ENCODE measurements around the gene PKD2L2. TPM values are rescaled to one million over a fixed set of nuclear protein-coding genes. Genes with fewer than 3 reads are reported as not detected.

Gene PKD2L2
- total and polyA plus RNA-seq, 9 of the 15 experiments (the other 6 are each of a cell fraction or from before 2014, with no cell fraction given) = 0.08 to 0.25 (median 0.11) TPM; not detected in 5

DNA sequence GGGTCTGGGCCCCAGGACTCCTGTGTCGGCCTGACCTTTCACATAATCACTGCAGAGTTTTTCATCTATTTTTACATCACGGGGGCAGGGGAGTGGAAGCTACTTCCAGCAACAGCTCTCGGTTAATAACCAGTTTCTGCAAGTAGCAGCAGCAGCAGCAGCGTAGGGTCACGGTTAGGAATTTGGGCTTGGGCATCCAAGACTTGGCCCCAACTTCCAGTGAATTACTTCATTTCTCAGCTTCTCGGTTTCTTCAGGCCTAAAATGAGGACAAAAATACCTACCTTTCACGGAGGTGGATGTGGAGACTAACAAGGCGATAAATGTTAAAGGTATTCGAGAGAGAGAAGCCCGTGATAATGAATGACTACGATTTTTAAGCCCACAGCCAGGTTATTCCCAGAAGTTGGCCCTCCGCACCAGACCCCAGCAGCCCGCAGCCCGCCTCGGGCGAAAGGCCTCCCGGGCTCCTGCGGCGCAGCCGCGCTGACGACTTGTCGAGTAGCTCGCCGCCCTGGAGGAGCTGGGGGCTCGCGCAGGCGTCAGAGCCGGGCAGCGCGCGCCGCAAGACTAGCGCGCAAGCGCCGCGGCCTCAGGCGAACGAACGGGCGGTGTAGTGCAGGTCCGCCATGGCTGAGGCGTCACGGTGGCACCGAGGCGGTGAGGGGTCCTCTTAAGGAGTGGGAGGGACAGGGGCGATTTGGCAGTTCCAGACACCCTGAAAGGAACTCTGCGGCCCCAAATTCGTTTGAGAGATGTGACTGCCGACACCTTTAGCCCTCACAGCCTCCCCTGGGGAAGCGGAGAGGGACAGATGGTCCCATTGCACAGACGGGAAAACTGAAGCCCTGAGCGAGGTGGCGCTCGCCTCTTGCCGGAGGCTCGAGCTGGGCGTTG, at the start of gene PKD2L2 (continued):
- TF ChIP-seq CEBPB (tag; IDR thresholded peaks at IDR 0.05) (no peak), ZBTB7A (IDR thresholded peaks at IDR 0.05; ENCODE audit: borderline replicate concordance, control insufficient read depth, low read depth, low read length) (peak; percentile 46; the same call in 1 of the 2 replicates), ZNF586 (CRISPR knock-in tag; conservative IDR thresholded peaks at IDR 0.05) (no peak), SAFB (IDR thresholded peaks at IDR 0.05; ENCODE audit: borderline replicate concordance, low read depth, low read length) (no peak), MCM2 (IDR thresholded peaks at IDR 0.05; ENCODE audit: low read depth) (no peak), ZBTB17 (CRISPR knock-in tag; IDR thresholded peaks at IDR 0.05) (no peak), MTA2 (IDR thresholded peaks at IDR 0.05; ENCODE audit: low read depth) (no peak), ZNF780A (CRISPR knock-in tag; IDR thresholded peaks at IDR 0.05) (no peak)
- TF ChIP-seq, protein P1, sequence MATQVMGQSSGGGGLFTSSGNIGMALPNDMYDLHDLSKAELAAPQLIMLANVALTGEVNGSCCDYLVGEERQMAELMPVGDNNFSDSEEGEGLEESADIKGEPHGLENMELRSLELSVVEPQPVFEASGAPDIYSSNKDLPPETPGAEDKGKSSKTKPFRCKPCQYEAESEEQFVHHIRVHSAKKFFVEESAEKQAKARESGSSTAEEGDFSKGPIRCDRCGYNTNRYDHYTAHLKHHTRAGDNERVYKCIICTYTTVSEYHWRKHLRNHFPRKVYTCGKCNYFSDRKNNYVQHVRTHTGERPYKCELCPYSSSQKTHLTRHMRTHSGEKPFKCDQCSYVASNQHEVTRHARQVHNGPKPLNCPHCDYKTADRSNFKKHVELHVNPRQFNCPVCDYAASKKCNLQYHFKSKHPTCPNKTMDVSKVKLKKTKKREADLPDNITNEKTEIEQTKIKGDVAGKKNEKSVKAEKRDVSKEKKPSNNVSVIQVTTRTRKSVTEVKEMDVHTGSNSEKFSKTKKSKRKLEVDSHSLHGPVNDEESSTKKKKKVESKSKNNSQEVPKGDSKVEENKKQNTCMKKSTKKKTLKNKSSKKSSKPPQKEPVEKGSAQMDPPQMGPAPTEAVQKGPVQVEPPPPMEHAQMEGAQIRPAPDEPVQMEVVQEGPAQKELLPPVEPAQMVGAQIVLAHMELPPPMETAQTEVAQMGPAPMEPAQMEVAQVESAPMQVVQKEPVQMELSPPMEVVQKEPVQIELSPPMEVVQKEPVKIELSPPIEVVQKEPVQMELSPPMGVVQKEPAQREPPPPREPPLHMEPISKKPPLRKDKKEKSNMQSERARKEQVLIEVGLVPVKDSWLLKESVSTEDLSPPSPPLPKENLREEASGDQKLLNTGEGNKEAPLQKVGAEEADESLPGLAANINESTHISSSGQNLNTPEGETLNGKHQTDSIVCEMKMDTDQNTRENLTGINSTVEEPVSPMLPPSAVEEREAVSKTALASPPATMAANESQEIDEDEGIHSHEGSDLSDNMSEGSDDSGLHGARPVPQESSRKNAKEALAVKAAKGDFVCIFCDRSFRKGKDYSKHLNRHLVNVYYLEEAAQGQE (IDR thresholded peaks at IDR 0.05; ENCODE audit: borderline replicate concordance) = no peak
- TF ChIP-seq, protein P1 (CRISPR knock-in tag; IDR thresholded peaks at IDR 0.05; ENCODE audit: low read depth) = no peak; the same call in 1 of the 2 replicates
- TF ChIP-seq, protein P2, sequence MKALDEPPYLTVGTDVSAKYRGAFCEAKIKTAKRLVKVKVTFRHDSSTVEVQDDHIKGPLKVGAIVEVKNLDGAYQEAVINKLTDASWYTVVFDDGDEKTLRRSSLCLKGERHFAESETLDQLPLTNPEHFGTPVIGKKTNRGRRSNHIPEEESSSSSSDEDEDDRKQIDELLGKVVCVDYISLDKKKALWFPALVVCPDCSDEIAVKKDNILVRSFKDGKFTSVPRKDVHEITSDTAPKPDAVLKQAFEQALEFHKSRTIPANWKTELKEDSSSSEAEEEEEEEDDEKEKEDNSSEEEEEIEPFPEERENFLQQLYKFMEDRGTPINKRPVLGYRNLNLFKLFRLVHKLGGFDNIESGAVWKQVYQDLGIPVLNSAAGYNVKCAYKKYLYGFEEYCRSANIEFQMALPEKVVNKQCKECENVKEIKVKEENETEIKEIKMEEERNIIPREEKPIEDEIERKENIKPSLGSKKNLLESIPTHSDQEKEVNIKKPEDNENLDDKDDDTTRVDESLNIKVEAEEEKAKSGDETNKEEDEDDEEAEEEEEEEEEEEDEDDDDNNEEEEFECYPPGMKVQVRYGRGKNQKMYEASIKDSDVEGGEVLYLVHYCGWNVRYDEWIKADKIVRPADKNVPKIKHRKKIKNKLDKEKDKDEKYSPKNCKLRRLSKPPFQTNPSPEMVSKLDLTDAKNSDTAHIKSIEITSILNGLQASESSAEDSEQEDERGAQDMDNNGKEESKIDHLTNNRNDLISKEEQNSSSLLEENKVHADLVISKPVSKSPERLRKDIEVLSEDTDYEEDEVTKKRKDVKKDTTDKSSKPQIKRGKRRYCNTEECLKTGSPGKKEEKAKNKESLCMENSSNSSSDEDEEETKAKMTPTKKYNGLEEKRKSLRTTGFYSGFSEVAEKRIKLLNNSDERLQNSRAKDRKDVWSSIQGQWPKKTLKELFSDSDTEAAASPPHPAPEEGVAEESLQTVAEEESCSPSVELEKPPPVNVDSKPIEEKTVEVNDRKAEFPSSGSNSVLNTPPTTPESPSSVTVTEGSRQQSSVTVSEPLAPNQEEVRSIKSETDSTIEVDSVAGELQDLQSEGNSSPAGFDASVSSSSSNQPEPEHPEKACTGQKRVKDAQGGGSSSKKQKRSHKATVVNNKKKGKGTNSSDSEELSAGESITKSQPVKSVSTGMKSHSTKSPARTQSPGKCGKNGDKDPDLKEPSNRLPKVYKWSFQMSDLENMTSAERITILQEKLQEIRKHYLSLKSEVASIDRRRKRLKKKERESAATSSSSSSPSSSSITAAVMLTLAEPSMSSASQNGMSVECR (CRISPR knock-in tag; IDR thresholded peaks at IDR 0.05) = no peak
- TF ChIP-seq, protein P3, sequence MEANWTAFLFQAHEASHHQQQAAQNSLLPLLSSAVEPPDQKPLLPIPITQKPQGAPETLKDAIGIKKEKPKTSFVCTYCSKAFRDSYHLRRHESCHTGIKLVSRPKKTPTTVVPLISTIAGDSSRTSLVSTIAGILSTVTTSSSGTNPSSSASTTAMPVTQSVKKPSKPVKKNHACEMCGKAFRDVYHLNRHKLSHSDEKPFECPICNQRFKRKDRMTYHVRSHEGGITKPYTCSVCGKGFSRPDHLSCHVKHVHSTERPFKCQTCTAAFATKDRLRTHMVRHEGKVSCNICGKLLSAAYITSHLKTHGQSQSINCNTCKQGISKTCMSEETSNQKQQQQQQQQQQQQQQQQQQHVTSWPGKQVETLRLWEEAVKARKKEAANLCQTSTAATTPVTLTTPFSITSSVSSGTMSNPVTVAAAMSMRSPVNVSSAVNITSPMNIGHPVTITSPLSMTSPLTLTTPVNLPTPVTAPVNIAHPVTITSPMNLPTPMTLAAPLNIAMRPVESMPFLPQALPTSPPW (CRISPR knock-in tag; IDR thresholded peaks at IDR 0.05) = peak; percentile 25; the same call in 1 of the 2 replicates
